ENCODE results near the gene TAF15. TPM values are rescaled to one million over a fixed set of nuclear protein-coding genes. Genes with fewer than 3 reads are reported as not detected.

TAF15 gene
- total and polyA plus RNA-seq, 10 of the 15 experiments (the other 5 are each of a cell fraction or from before 2014, with no cell fraction given) = 9.5 to 259 (median 40.4) TPM

- TF ChIP-seq PKNOX1 (IDR thresholded peaks at IDR 0.05) = no peak
- TF ChIP-seq RELA (IDR thresholded peaks at IDR 0.05; ENCODE audit: borderline replicate concordance, partially characterized antibody) = no peak
- no peak for TF ChIP-seq PBX3 (IDR thresholded peaks at IDR 0.05; ENCODE audit: insufficient replicate concordance, low read depth, low read length)
- TF ChIP-seq HDGF (IDR thresholded peaks at IDR 0.05) = no peak
- TF ChIP-seq MLLT1 (IDR thresholded peaks at IDR 0.05) = no peak
- TF ChIP-seq ZNF274 (IDR thresholded peaks at IDR 0.05; ENCODE audit: insufficient read depth, insufficient read length) = no peak
- TF ChIP-seq YY1 (IDR thresholded peaks at IDR 0.05; ENCODE audit: low read depth, low read length) = no peak
- no peak for TF ChIP-seq YBX1 (IDR thresholded peaks at IDR 0.05)
- no peak for TF ChIP-seq RB1 (IDR thresholded peaks at IDR 0.05; ENCODE audit: borderline replicate concordance)
- no peak for TF ChIP-seq TCF12 (IDR thresholded peaks at IDR 0.05; ENCODE audit: low read depth, low read length)
- no peak for TF ChIP-seq STAT1 (conservative IDR thresholded peaks at IDR 0.05)
- TF ChIP-seq SREBF1 (IDR thresholded peaks at IDR 0.05; ENCODE audit: low read length) = no peak
- TF ChIP-seq RAD51 (IDR thresholded peaks at IDR 0.05) = no peak
- no peak for TF ChIP-seq IRF4 (IDR thresholded peaks at IDR 0.05; ENCODE audit: low read depth, low read length)
Observed at GRCh38 chr17:35786941-35787432, 22.3 kb upstream of the TAF15 start (continued).

All from GM12878 (cell line).